G401 (cell line): Measurements from ENCODE around the gene ITPKB. TPM values are rescaled to one million over a fixed set of nuclear protein-coding genes. Genes with fewer than 3 reads are reported as not detected.
"Not testable (repeated sequence)": the region's sequence is repeated elsewhere in the genome, so short reads cannot be mapped to it uniquely, and the experiment has no call there.

Source experiments
- DNase-seq: peaks from one replicate; pipeline ENCODE4 v3.0.0-alpha.2; 2015; ENCODE audit warnings: low spot score
- in situ Hi-C: cut with HindIII; loops from 2 replicates; pipeline ENCODE4 v1.10.0; 2016; ENCODE audit warnings: low sequenced_read_pairs, mixed read lengths
- total RNA-seq: library from RNA; depleted of rRNA; stranded (reverse); fragments of >200 nt; shearing (Covaris generic); gene quantifications from 2 replicates; pipeline ENCODE4 v1.2.3, GENCODE V29; 2014; rRNA removed

The ITPKB gene
- 11.4 and 15.2 TPM in 2 replicates for total RNA-seq

DNA sequence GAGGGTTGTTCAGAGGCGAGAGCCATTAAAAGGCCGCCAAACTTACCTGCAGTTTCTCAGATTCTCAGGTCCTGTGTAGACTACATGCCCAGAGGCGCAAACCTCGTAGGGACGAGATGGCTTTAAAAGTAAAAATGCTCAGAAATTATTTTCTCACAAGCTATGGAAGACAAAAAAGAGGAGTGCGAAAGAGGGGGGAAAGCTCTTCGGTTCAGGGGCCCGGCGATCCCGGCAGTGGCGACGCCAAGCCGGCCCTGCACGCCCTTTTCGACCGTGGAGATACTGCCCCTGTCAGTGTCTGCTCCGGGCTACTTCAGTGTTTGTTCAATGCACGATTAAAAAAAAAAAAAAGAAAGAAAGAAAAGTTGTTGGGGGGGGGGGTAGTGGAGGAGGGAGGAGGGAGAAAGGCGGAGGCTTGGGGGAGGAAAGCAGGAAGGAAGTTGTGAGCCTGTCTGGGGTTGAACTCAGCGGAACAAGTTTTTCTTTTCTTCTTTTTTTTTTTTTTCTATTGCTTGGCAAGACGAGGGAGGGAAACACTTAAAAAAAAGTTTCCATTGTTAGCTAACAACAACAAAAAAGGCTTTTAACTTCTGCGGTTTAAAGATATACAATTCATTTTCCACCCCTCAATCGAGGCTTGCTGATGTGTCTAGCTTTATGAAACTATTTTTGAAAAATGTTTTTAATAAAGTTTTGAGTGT is at the start of gene ITPKB:
TSS of gene ITPKB (minus strand) at position 288 of the 701 bp plus-strand sequence. CDS start 1,824 bp downstream, outside the sequence.
- DNase-seq = peak; percentile 30
- in situ Hi-C loops = no loop called here

DNA sequence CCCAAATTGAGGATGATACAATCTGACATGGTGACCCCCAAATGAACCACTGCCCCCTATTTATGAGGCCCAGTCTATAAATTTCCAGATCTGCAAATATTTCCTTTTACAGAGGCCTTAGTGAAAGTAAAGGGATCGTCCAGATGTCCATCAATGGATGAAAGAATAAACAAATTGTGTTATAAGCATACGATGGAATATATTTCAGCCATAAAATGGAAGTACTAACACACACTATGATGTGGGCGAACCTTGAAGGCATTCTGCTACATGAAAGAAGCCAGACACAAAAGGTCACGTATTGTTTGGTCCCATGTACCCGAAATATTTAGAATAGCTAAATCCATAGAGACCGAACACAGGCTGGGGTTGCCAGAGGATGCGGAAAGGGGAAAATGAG is 48.6 kb upstream of the ITPKB start:
- in situ Hi-C loops = no loop called here
- DNase-seq = no peak

DNA sequence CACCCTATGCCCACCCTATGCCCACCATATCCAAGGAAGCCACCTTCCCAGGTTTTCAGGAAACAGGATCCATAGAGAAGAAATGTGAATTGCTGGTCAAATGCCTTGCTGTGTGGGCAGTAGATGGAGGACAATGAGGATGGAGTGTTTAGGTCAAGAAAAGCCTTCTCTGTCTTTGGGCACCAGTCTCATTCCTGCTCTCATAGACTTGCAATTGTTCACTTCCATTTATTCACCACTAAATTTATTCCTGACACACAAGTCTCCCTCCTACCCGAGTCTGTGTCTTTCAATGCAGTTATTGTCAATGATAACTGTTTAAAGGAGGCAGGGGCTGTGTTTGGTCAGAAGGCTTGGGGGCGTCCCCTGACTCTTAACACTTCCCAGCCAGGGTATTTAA is 48.0 kb upstream of the ITPKB start:
- in situ Hi-C loops = no loop called here
- DNase-seq = peak; percentile 1

DNA sequence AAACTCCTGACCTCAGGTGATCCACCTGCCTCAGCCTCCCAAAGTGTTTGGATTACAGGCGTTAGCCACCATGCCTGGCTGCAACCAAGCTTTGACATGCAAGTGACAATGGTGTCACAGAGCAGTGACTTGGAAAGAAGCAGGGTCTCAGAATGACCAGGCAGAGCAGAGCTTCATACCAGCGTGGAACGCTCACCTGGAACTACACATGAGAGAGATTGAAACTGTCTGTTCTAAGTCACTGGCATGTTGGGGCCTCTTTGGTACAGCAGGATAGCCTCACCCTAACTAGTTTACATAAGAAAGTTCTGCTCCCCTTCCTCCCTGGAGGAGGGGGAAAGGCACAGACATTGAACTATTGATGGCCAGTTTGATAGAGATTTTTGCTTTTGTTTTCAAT is 47.5 kb upstream of the ITPKB start:
- DNase-seq = no peak
- in situ Hi-C loops = no loop called here

DNA sequence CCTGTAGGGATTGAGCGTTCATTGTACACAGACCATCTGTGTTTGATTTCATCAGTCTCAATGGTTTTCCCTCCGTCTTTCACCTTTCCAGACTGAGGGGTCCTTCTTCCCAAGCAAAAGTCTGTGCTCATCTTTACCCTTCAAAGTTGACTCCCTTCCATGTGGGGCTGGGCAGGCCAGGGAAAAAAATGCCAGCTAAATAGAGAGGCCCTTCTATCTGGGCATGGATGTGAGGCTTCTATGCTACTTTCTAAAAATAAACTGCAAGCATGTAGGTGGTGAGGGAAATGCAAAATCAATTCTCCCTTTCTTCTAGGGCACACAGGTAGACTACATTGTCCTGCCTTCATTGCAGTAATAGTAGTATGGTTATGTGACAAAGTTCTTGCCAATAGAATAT is 46.7 kb upstream of the ITPKB start:
- in situ Hi-C loops = no loop called here
- no peak for DNase-seq

DNA sequence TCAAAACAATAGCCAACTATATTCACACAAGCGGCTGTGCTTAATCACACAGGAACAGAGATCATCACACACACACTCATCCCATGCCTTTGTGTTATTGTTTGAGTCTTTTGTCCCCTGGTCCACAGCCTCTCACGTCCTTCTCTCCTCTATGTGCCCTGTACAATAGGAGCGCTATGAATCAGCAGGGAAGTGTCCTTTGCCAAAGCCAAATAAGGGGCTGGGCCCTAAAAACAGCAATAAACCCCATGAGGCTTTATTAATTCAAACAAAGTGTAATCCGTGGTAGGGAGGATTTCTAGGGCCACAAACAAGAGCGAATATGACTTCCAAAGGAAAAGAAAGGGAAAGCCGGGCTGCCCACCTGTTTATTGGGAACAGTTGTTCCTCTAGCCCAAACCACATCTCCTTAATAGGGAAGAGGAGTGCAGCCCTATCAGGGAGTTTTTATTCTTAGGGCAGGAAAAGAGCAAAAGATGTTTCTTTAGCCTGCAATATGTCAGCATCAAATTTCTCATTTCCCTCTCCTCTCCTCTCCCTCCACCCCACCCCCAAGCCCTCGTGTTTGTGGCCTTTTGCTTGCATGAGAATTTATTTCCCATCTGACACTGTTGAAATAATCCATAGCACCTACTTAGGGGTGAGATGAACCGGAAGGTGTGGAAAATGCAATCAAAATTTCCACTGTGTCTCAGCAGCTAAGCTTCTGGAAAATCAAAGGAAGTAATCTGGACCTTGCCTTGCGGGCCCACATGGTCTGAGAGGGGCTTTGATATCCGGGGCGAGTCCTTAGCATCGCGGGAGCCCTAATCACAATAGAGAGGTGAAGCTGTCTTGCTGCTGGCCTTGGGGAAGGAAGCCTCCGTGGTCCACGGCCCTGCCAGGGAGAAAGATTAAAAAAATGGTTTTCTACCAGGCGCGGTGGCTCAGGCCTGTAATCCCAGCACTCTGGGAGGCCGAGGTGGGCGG is 45.3 kb upstream of the ITPKB start:
- peak; percentile 2 for DNase-seq
- in situ Hi-C loops = no loop called here

DNA sequence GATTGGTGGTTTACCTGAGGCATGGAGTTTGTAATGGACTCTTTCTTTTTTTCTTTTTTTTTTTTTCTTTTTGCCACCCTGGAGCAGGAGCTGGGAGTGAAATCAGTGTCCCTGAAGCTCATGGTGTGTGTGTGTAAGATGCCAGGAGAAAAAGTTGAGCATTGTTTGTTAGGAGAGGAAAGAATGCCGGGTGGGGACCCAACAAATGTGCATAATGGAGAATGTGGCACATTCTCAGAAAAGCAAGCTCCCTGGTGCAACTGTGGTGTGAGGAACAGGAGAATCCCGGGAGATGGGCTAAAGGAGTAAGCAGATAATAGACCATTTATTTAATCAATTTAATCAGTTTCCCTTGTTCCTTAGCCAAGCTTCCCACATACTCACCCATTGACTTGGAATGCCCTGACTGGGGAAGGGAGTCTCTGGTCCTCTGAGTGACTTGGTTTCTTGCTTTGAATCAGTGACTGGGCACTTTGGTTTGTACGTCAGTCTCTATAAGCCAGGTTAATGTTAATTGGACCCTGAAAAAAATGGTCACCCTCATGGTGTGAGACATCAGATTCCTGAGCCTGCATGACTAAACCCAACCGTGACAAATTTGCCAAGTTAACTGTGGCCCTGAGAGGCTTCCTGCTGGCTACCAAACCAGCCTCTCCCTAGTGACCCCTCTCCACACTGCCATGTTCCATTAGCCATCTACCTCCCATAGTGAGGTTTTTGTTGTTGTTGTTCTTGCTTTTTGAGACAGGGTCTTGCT is 43.9 kb upstream of the ITPKB start:
- in situ Hi-C loops = no loop called here
- DNase-seq = no peak

DNA sequence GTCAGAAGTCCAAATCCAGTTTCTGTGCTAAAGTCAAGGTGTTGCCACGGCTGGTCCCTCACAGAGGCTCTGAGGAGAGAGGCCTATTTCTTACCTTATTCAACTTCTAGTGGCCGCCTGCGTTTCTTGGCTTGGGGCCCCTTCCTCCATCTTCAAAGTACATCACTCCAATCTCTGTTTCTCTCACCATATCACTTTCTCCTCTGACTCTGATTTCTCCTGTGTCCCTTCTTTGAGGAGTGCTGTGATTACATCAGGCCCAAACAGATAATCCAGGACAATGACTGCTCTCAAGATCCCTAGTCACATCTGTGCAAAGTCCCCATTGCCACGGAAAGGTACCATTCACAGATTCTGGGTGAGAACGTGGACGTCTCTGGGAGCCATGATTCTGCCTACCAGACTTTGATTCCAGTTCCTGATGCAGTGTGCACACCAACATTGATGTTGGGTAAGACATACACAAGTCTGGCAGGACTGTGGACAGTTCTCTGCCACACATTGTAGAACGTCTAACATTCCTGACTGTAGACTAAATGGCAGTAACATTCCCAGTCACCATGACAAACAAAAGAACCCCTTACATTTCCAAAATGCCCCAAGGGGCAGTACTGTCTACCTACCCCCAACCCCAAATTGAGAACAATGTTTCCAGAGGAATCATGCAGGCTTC is 43.0 kb upstream of the ITPKB start:
- DNase-seq = no peak
- in situ Hi-C loops = no loop called here

DNA sequence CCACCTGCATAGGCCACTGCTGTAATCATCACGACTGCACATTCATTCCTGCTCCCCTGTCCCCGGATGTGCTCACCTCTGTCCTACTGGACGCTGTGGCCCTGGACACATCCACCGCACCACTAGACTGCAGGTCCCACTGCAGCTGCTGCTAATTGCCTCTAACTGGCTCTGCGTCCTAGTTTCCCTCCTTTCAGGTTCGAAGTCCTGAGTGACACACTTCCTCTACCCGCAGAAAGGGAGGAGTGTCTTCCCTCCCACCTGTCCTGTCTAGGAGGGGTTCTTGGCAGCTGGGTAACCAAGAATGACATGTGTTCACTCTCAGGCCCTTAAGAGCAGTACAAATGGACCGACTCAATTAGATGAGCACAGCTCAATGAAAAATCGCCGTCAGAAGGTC is 40.5 kb upstream of the ITPKB start:
- no peak for DNase-seq
- in situ Hi-C loops = no loop called here

DNA sequence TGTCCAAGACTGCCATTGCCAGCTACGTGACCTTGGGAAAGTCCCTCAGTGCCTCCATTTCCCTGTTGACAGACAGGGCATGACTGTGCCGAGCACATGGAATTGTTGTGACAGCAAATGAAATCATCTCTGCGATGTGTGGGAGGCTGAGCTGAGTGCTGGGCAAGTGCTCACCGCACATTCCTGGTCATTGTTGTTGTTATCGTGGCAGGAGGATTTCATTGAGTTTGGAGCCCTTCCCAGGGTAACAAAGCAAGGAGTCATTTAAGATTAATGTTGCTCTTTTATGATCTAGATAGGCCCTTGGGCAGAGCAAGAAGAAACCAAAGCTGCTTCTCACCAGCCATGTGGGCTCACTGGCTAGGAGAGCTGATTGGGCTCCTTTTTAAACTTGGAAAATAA is 39.6 kb upstream of the ITPKB start:
- in situ Hi-C loops = no loop called here
- no peak for DNase-seq

DNA sequence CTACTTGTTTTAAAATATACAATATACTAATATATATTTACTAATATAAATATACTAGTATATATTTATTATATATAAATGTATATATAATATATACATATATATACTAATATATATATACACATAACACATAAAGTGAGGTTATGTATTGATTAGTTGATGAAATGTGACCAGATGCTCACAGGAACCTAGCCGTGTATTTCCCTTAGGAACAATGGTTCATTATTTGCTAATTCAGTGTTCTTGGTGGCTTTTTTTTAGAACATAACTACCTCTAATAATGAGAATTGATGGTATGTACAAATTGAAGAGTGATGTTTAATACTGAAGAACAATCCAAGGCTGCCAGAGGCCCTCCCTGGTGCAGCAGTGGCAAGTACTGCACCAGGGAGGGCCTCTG is 37.9 kb upstream of the ITPKB start:
- in situ Hi-C loops = no loop called here

DNA sequence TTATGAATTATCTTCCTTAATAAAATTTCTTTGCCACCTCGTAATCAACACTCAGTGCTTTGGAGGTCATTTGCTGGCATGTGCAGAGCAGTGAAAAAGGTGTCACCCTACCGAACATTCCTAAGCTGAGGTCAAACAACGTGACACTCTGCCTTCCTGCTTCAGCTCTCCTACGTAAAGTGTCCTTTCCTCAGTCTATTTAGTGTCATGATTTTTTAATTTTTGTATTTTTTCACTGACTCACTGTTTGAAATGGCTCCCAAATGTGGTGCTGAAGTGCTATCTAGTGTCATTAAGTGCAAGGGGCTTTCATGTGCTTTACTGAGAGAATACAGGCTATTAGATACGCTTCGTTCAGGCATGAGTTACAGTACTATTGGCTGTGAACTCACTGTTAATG is 37.0 kb upstream of the ITPKB start:
- in situ Hi-C loops = no loop called here
- DNase-seq = no peak

More for the DNA sequence above, 37.9 kb upstream of the ITPKB start:
- no peak for DNase-seq

DNA sequence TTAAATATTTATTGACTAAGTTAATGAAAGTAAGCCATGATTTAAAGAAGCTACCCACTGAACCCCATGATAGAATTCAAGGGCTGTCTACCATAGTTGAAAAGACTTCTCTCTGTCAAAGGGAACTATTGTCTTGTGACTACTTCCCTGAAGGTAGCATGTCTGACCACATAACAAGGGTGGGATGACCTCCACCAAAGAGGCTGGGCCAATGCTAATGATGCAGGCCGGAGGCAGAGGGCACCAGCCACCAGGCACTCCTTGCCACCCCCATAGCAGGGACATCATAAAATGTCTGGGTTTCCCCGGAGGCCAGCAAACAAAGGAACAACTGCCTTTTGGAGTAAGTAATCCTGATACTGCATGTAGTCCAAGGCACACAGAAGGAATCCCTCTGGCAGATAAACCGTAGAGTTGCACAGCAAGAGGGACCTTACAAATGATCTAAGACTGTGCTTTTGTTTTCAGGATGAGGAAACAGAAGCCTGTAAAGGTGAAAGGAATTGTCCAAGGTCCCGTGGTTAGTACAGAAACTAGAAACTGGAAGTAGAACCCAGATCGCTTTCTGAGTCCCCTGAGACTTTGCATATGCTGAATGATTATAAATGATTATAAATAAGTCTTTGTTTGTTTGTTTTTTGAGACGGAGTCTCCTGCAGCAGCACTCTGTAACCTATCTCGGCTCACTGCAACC is 33.5 kb upstream of the ITPKB start:
- no peak for DNase-seq
- in situ Hi-C loops = no loop called here

DNA sequence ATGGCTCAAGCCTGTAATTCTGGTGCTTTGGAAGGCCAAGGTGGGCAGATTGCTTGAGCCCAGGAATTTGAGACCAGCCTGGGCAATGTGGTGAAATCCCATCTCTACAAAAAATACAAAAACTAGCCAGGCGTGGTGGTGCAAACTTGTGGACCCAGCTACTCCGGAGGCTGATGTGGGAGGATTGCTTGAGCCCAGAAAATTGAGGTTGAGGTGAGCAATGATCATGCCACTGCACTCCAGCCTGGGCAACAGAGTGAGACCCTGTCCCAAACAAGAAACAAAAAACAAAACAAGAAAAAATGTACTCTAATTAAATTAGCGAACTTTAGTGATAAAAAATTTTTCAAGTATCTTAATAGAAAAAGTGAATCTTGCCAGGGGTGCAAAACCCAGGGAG is 28.1 kb upstream of the ITPKB start:
- DNase-seq, in situ Hi-C loops: not testable (repeated sequence)

DNA sequence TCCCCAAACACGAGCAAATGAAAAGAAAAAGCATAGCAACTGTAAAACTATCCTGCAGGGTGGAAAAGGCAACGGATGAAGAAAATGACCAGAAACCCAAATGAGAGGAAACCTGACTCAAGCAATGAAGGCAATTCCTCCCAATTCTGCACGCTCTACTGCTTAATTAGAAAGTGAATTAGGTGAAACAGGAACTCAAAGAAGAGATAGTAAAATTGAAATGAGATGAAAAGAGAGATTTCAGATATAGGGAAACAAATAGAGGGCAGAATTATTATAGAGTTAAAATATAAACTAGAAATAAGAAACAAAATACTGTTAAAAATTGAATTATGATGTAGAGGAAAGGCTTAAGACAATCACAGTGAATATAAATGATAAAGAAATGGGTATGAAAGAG is 27.5 kb upstream of the ITPKB start:
- DNase-seq = no peak
- in situ Hi-C loops = no loop called here

DNA sequence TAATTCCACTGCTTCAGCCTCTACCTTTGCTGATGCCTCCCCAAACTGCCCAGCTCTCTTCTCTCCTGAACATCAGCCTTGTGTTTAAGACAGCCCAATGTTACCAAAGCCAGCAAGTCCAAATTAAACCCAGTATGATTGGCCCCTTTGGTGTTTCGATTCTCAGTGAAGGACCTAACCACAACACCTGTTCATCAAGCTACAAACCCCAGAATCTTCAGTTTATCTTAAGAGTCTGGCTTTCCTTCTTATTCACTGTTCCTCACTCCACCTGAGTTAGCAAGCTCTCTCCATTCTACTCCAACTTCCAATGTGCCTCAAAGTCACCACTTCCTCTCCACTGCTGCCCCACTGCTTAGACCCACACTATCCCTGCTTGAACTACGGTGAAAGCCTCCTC is 25.5 kb upstream of the ITPKB start:
- in situ Hi-C loops = no loop called here

DNA sequence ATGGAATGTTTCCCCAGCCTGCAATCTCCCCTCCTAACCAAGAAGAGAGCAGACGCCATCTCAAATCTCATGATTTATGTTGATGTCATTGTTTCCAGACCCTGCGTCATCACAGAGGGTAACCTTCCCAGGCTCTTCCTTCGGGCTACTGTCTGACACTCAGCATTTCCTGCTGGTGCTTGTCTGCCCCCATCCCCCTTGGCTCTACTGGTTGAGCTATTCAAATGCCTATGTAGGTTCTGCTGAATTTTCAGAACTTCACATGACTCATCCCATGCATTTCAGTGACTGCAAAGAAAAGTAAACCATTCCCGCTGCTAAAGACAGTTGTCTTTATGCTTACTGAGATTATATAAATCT is 24.8 kb upstream of the ITPKB start:
- in situ Hi-C loops = no loop called here
- no peak for DNase-seq

More for the DNA sequence above, 25.5 kb upstream of the ITPKB start:
- no peak for DNase-seq

DNA sequence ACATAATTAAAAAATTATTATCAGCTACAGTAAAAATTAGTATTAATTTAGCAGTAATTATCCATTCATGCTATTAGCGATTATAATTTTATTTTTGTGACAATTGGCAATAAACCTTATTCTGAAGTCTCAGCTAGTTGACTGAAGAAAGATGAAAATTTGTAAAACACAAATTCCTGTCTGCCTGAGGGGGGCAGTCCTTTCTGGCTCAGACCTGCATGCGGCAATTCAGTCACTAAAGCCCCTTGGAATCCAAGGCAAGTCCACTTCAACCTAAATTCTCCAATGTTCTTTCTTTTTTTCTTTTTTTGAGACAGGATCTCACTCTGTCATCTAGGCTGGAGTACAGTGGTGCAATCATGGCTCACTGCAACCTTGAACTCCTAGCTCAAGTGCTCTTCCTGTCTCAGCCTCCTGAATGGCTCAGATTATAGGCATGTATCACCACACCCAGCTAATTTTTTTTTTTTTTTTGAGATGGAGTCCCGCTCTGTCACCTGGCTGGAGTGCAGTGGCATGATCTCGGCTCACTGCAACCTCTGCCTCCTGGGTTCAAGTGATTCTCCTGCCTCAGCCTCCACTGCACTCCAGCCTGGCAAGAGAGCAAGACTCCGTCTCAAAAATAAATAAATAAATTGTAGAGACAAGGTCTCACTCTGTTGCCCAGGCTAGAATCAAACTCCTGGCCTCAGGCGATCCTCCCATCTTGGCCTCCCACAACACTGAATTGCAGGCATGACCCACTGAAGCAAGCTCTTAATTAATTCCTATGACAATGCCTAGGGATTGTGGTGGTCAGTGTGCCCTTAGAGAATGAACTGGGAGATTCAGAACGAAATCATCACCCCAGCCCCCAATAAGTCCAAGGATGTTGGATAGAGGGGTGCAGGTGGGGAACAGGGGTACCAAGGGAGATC is 24.2 kb upstream of the ITPKB start:
- DNase-seq = no peak
- in situ Hi-C loops = no loop called here
